ENCODE results near the gene UNC5CL. TPM values are rescaled to one million over a fixed set of nuclear protein-coding genes. Genes with fewer than 3 reads are reported as not detected.

UNC5CL gene
- total and polyA plus RNA-seq, 9 of the 15 experiments (the other 6 are each of a cell fraction or from before 2014, with no cell fraction given) = 0.07 to 1.8 (median 0.62) TPM; not detected in 1

GRCh38 chr6:41071923-41072835, 33.2 kb upstream of the UNC5CL start, which contains the start of gene OARD1 (continued):
- TF ChIP-seq MGA (IDR thresholded peaks at IDR 0.05) (no peak), POU5F1 (IDR thresholded peaks at IDR 0.05; ENCODE audit: borderline replicate concordance, low read depth, low read length, partially characterized antibody) (peak; percentile 86), RBM34 (IDR thresholded peaks at IDR 0.05; ENCODE audit: borderline replicate concordance, insufficient read depth, low read length) (no peak), ZBTB40 (IDR thresholded peaks at IDR 0.05) (peak; percentile 95), ZBTB40 (CRISPR knock-in tag; IDR thresholded peaks at IDR 0.05) (no peak)

All from K562 (cell line).